Forelimb muscle (tissue), 1 donor: ENCODE measurements around the gene CABP5. TPM values are rescaled to one million over a fixed set of nuclear protein-coding genes. Genes with fewer than 3 reads are reported as not detected.

ENCODE experiments used
- DNase-seq: peaks from one replicate; pipeline ENCODE4 v3.0.0-alpha.2; 2013; ENCODE audit warnings: low read depth
- polyA plus RNA-seq: library from polyadenylated mRNA; unstranded; fragments of 120-200 nt; gene quantifications from one replicate; pipeline ENCODE4 v1.2.1, GENCODE V29; 2013; ENCODE audit not compliant: insufficient read length

CABP5 gene
- polyA plus RNA-seq, 1 donor = not detected

DNA sequence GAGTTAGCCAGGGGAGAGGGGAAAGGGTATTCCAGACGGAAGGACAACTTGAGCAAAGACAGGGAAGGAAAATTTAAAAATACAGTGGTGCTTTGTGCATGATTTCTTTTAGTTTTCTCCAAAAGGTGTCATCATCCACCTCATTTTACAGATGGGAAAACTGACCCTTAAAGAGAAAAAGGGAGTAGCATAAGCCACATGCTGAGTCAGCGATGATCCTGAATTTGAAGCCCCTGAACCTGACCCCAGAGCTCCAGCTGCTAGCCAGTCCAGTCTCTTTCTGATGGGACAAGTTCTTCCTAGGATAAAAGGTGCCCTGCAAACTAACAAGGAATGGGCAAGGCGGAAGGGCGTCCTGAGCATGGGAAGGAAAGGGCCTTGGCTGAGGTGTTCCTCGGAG is 10.3 kb downstream of the CABP5 start:
- no peak for DNase-seq

DNA sequence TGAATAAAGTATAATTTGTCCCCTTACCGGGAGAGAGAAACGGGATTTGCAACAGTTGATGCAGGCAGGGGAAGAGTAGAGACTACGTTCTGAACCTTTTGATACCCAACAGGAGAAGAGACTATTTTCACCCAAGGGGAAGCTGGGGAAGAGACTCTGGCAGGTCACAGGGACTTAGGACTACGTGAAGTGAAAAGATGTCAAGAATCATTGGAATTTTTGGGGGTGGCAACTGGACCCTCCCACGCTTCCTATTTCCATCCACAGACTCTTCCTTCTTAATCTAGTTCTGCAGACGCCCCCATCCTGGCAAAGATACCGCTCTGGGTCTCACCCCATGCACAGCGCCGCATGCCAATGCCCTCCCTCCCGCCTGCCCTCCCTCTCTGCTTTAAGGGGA is 13.8 kb downstream of the CABP5 start:
- no peak for DNase-seq

DNA sequence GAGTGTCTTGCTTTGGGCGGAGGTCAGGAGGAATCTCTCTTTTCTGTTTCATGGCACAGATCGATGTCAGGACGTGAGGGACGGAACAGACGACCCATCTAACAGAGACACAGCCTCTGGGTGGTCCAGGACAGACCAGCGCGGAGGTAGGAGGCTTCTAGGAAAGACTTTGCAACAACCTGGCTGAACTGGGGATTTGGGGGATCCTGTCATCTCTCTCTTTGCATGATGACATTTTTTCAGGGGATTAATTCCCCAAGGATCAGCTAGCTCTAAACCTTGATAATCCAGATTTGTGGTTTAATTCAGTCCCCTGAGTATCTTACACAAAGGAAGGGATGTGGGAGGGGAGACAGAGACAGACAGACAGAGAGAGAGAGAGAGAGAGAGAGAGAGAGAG is 14.4 kb downstream of the CABP5 start:
- DNase-seq = no peak

DNA sequence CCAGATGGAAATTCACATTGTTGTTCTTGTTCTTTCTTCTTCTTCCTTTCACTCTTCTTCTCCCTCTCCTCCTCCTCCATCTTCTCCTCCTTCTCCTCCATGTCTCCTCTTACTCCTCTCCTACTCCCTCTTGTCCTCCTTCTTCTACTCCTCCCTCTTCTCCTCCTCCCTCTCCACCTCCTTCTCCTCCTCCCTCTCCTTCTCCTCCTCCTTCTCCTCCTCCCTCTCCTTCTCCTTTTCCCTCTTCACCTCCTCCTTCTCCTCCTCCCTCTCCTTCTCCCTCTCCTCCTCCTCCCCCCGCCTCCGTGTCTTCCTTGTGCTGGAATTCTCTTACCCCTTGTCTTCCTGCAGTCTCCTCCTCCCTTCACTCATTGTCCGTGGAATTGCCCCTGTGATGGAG is 18.4 kb downstream of the CABP5 start:
- no peak for DNase-seq

DNA sequence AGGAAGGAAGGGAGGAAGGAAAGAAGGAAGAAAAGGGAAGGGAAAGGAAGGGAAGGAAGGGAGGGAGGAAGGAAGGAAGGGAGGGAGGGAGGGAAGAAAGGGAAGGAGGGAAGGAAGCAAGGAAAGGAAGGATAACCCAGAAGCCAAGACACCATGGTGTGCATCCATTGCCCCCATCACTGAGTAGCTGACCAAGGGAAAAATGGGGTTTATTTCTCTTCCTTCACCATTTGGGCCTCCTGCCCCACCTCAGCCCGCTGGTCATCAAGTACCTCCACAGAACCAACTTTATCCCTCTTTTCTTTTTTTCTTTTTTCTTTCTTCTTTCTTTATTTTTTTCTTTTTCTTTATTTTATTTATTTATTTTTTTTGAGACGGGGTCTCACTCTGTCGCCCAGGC is 20.4 kb downstream of the CABP5 start:
- no peak for DNase-seq

DNA sequence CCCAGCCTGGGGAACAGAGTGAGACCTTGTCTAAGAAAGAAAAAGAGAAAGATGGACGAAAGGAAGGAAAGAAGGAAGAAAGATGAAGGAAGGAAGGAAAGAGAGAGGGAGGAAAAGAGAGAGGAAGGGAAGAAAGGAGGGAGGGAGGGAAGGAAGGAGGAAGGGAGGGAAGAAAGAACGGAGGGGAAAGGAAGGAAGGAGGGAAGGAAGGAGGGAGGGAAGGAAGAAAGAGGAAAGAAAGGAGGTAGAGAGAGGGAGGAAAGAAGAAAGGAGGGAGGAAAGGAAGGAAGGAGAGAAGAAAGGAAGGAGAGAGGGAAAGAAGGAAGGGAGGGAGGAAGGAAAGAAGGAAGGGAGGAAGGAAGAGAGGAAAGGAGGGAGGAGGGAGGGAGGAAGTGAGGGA is 20.9 kb downstream of the CABP5 start:
- no peak for DNase-seq

DNA sequence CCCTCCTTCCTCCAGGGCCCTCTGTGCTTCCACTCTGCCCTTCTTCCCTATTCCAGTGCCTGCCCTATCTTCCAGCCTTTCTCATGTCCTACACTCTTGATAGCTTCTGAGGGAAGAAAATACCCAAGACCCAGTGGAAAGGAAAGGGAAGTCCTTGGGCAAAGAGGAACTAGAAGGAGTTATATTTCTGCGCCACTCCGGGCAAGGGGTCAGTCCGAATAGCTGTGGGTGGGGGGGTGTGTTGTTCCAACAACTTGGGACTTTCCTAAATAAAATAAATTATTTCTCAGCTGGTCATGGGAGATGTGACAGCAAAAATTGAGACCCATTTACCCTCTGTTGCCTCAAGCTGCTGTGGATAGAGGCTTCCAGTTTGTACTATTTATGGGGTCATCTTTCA is 23.2 kb downstream of the CABP5 start:
- DNase-seq = no peak

DNA sequence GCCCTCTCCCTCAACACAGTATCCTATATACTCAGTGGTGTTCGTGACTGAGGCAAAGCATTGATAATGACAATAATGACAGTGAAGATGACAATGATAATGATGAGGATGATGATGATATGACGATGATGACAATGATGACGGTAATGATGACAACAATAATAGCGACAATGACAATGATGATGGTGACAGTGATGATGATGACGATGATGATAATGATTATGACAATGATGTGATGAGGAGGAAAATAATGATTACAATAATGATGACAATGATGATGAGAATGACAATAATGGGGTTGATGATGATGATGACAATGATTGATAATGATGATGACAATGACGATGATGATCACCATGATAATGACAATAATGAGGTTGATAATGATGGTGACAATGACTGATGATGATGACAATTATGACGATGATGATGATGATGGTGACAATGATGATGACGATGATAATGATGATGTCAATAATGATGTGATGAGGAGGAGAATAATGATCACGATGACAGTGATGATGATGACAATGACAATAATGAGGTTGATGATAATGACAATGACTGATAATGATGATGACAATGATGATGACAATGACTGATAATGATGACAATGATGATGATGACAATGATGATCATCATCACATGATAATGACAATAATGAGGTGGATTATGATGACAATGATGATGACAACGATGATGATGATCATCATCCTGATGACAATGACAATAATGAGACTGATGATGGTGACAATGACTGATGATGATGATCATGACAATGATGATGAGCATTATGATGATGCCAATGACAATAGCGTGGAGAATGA is 32.7 kb downstream of the CABP5 start:
- no peak for DNase-seq

DNA sequence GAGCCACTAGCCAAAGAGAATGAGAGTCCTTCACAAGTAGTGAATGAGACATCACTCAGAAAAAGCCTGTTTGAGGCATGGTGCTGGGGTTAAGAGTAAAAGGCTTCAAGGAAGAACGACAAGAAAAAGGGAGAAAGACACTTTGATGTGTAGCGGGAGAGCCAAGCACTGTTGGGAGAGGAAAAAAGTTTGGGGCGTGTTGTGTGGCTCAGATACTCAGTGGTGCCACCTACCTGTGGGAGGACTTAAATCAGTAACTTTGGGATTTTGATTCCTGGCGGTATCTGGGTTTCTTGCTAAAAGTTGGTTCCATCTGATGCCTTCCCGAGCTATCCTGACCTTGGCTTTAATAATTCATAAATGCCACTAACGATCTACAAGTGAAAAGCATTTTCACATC is 37.1 kb downstream of the CABP5 start:
- no peak for DNase-seq

DNA sequence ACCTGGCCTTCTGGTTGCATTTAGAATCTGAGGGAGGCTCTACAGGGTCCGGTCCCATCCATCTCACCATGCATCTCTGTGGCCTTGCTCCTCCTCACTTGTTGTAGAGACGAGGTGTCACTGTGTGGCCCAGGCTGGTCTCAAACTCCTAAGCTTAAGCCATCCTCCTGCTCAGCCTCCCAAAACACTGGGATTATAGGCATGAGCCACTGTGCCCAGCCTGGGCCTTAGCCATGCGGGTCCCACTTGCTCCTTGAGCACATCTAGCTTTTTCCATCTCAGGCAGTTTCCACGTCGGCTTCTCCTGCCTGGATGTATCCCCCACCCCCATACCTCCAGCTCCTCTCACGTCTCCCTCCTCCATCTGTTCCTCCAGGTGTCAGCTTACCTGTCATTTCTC is 39.6 kb downstream of the CABP5 start:
- no peak for DNase-seq

DNA sequence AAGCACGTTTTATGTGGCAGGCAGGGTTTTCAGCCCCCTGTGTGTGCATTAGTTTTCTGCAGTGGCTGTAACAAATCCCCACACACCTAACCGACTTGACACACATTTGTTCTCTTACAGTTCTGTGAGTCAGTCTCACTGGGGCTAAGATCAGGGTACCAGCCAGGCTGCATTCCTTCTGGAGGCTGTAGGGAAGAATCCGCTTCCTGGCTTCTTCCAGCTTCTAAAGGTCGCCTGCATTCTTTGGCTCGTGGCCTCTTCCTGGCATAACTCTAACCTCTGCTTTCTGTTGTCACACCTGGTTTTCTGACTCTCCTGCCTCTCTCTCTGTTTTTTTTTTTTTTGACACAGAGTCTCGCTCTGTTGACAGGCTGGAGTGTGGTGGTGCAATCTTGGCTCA is 43.0 kb downstream of the CABP5 start:
- DNase-seq = no peak

DNA sequence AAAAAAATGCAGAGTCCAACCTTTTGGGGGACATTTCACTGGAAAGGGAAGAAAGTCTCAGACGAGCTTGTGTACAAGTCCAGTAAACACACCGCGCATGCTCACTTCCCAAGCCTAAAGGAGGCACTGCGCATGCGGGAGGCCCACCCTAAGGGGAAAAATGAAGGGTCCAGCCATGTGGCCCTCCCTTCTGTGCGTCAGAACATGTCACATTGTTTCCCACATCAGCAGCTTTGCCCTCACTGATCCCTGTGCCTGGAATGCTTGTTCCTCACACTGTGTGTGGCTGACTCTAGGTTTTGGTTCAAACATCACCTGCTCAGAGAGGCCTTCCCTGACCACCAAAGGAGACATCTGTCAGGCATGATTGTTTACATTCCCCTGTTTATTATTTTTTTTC is 45.1 kb downstream of the CABP5 start:
- DNase-seq = no peak

DNA sequence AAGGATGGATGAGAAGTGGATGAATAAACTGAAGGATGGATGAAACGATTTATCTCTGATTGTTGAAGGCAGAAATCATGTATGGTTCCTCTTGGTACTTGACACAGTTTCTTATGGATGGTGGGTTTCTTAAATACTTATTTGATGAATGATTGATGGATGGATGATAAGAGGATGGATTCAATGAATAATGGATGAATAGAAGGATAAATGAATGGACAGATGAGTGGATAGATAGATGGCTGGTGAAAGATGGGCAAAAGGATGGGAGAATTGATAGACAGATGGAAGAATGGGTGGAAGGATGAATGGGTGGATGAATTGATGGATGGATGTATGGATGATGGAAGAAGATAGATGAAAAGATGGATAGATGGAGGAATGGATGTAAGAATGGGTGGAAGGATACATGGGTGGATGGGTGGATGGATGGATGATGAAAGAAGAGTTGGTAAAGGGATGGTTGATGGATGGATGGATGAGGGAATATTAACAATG is 47.6 kb downstream of the CABP5 start:
- no peak for DNase-seq

DNA sequence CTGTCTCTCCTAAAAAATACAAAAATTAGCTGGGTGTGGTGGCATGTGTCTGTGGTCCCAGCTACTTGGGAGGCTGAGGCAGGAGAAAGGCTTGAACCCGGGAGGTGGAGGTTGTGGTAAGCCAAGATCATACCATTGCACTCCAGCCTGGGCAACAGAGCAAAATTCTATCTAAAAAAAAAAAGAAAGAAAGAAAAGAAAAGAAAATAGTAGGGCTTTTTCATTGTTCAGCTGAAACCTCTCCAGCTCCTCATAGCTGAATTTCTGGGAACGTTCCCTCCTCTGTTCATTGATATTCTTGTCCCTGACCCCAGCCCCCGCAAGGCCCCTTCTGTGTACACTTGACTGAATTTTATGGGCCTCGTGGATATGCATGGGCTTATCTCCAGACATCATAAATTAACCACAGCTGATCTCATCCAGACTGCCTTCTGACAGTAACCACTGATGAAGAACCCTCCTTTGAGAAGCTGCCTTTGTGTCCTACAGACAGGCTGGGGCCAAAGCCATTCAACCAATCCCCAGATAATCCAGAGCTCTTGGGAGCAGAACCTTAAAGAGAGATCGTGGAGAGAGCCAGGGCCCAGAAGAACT is 49.6 kb downstream of the CABP5 start, which contains the start of gene ELSPBP1:
TSS of gene ELSPBP1 (plus strand) at position 424 of the 594 bp plus-strand sequence. CDS start 14,036 bp downstream, outside the sequence.
- DNase-seq = no peak

DNA sequence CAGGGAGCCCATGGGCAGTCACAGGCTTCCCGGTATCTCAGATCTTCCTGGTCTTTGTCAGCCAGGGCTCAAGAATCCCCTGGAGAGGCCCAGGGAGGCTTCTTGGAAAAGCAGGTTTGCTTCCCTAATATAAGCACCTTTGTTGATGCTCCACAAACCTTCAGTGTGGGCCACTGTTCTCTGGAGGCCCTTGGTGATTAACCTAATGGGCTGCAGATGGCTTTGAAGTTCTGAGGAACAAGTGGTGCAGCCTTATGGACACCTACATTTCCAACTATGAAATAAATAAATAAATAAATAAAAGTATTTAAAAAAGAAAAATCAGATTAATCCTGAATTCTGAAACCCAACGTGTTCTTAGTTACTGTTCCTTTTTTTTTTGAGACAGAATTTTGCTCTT is 51.8 kb downstream of the CABP5 start, which contains the start of gene BSPH1:
TSS of gene BSPH1 (minus strand) at position 101 of the 400 bp plus-strand sequence. CDS start at position 12, 89 bp downstream.
- no peak for DNase-seq

DNA sequence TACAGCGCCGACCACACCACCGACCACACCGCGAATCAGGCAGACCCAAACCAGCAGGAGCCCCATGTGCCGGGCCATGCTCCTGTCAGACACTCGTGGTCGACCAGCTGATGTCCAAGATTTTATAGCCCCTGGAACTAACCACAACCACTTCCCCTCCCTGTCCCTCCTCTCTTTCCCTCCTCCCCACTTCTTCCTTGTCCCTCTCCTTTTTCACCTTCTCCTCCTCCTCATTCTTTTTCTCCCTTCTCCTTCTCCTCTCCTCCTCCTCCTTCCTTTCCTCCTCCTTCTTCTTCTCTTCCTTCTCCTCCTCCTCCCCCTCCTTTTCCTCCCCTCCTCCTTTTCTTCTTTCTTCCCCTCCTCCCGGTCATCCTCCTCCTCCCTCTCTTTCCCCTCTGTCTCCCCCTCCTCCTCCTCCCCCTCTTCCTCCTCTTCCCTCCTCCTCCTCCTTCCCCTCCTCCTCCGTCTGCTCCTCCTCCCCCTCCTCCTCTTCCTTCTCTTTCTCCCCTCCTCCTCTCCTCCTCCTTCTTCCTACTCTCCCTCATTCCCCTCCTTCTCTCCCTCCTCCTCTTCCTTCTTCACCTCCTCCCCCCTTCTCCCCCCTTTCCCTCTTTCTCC is 52.6 kb downstream of the CABP5 start:
- DNase-seq = no peak

Other genes starting within 250 kb of the CABP5 start
- not detected for gene TPRX1, start 239.5 kb downstream of the CABP5 start, polyA plus RNA-seq
- 0.05 TPM for gene CRX, start 222.1 kb downstream of the CABP5 start, polyA plus RNA-seq
- not detected for gene TPRX2, start 184.8 kb downstream of the CABP5 start, polyA plus RNA-seq
- gene SULT2A1, start 157.8 kb downstream of the CABP5 start, polyA plus RNA-seq = not detected
- not detected for gene BSPH1, start 51.9 kb downstream of the CABP5 start, polyA plus RNA-seq
- not detected for gene ELSPBP1, start 49.4 kb downstream of the CABP5 start, polyA plus RNA-seq
- gene PLA2G4C, start 66.7 kb upstream of the CABP5 start, polyA plus RNA-seq = 61.7 TPM
- gene LIG1, start 126.3 kb upstream of the CABP5 start, polyA plus RNA-seq = 21.7 TPM
- 4.5 TPM for gene ZSWIM9, start 126.6 kb upstream of the CABP5 start, polyA plus RNA-seq
- 36.1 TPM for gene CARD8, start 211.8 kb upstream of the CABP5 start, polyA plus RNA-seq
- 1.9 TPM for gene ZNF114, start 226.0 kb upstream of the CABP5 start, polyA plus RNA-seq